A673 (cell line): ENCODE results near the gene PGC. TPM values are rescaled to one million over a fixed set of nuclear protein-coding genes. Genes with fewer than 3 reads are reported as not detected.

ENCODE experiments used
- BruUV-seq: library from RNA; stranded (reverse); fragments of 400-500 nt; replicated peaks from 2 replicates; lab custom pipeline; 2021; lab: Mats Ljungman, UMichigan
- CTCF ChIA-PET: fragments of 300-600 bp; sonication (Branson Sonifier 250); formaldehyde crosslinking; loops from one replicate; lab custom pipeline; 2022; ENCODE audit warnings: antibody characterized with exemption; lab: Charles Lee
- POLR2A ChIA-PET: fragments of 300-600 bp; sonication (Branson Sonifier 250); formaldehyde crosslinking; loops from one replicate; lab custom pipeline; 2022; ENCODE audit warnings: antibody characterized with exemption; ENCODE audit not compliant: low non-redundant PET; lab: Charles Lee
- DNase-seq: peaks from one replicate; pipeline ENCODE4 v3.0.0-alpha.2; 2015; ENCODE audit warnings: low spot score
- H3K27ac ChIP-seq: fragments of 200-600 bp; sonication (generic); 2 replicates; pipeline ENCODE4 v1.5.1; 2016; ENCODE audit warnings: mixed run types, low read depth, mild to moderate bottlenecking, mixed read lengths, antibody characterized with exemption, low read length; ENCODE audit not compliant: poor library complexity, severe bottlenecking
- H3K27me3 ChIP-seq: fragments of 200-600 bp; sonication (generic); replicated peaks from 2 replicates; pipeline ENCODE4 v1.6.1; 2017; ENCODE audit warnings: mixed run types, low read depth, mild to moderate bottlenecking, mixed read lengths, antibody characterized with exemption, low read length; ENCODE audit not compliant: insufficient read depth, poor library complexity
- H3K36me3 ChIP-seq: fragments of 200-600 bp; sonication (generic); 2 replicates; pipeline ENCODE4 v1.6.1; 2016; ENCODE audit warnings: mixed run types, mild to moderate bottlenecking, mixed read lengths, antibody characterized with exemption, low read length; ENCODE audit not compliant: insufficient read depth, poor library complexity, severe bottlenecking
- H3K4me1 ChIP-seq: fragments of 200-600 bp; sonication (generic); 2 replicates; pipeline ENCODE4 v1.6.1; 2017; ENCODE audit warnings: mixed run types, mild to moderate bottlenecking, mixed read lengths, antibody characterized with exemption, low read length; ENCODE audit not compliant: insufficient read depth, poor library complexity, severe bottlenecking
- H3K4me3 ChIP-seq: fragments of 200-600 bp; sonication (generic); 2 replicates; pipeline ENCODE4 v1.5.1; 2016; ENCODE audit warnings: low read depth, mixed run types, mild to moderate bottlenecking, mixed read lengths, low read length; ENCODE audit not compliant: poor library complexity, severe bottlenecking
- H3K9me3 ChIP-seq: fragments of 200-600 bp; sonication (generic); 2 replicates; pipeline ENCODE4 v1.6.1; 2016; ENCODE audit warnings: mixed run types, low read depth, mild to moderate bottlenecking, mixed read lengths, antibody characterized with exemption, low read length; ENCODE audit not compliant: poor library complexity, severe bottlenecking
- EZH2 ChIP-seq: fragments of 200-600 bp; sonication (generic); IDR thresholded peaks from 2 replicates; pipeline ENCODE4 v1.6.1; 2017; ENCODE audit warnings: borderline replicate concordance, low read depth, mild to moderate bottlenecking, mixed read lengths, antibody characterized with exemption, low read length; ENCODE audit not compliant: poor library complexity, severe bottlenecking
- intact Hi-C: fragments of 100-400 bp; cut with micrococcal nuclease; formaldehyde crosslinking; loops from one replicate; pipeline ENCODE4 v1.10.0; 2022; ENCODE audit not compliant: unreplicated experiment
- total RNA-seq: library from RNA; stranded (reverse); gene quantifications from 2 replicates; pipeline ENCODE4 v1.2.3, GENCODE V29; 2021
- TF ChIP-seq, protein P1 (sequence below): fragments of 300-800, 200-600 bp; sonication (generic); conservative IDR thresholded peaks from 2 replicates; pipeline ENCODE4 v1.5.1; 2017; ENCODE audit warnings: low read depth, mild to moderate bottlenecking, antibody characterized with exemption, low read length, moderate library complexity, mixed read lengths

PGC gene
- total RNA-seq, 1 experiment from 2014 or later: not detected

DNA sequence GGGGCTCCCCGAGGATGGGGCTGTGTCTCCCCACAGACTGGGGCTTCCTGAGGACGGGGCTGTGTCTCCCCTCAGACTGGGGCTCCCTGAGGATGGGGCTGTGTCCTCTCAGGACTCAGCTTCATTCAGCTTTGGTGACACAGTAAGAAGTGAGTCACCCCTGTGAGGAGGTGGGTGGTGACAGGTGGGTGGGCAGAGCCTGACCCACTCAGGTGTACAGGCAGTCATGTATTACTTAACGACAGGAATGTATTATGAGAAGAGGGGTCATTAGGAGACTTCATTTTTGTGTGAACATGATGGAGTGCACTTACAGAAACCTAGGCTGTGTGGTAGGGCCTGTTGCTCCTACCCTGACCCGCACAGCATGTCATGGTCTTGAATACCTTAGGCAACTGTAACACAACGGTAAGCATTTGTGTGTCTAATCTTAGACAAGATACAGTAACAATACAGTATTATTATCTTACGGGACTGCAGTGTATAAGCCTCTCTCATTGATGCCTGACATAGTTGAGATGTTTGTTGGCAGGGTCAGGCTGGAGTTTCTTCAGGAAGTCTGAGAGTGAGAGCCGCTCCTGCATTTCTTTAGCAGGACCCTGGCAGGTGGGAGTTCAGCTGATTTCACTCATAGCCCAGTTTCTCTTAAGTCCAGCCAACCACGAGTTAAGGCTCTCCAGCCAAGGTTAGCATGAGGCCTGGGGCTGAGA lies 10.9 kb upstream of the PGC start:
- intact Hi-C loops: no loop called here
- no peaks in the 10 kb centered on the region for H3K4me1 ChIP-seq
- no peaks in the 10 kb centered on the region for H3K27me3 ChIP-seq
- CTCF ChIA-PET: no interaction called here
- no peaks in the 10 kb centered on the region for H3K9me3 ChIP-seq
- no peaks in the 10 kb centered on the region for H3K36me3 ChIP-seq
- DNase-seq: no peak
- H3K27ac ChIP-seq: no peak overlapping the region
- POLR2A ChIA-PET: no interaction called here
- BruUV-seq: no TSS peak
- H3K4me3 ChIP-seq: no peak overlapping the region
- TF ChIP-seq, protein P1, sequence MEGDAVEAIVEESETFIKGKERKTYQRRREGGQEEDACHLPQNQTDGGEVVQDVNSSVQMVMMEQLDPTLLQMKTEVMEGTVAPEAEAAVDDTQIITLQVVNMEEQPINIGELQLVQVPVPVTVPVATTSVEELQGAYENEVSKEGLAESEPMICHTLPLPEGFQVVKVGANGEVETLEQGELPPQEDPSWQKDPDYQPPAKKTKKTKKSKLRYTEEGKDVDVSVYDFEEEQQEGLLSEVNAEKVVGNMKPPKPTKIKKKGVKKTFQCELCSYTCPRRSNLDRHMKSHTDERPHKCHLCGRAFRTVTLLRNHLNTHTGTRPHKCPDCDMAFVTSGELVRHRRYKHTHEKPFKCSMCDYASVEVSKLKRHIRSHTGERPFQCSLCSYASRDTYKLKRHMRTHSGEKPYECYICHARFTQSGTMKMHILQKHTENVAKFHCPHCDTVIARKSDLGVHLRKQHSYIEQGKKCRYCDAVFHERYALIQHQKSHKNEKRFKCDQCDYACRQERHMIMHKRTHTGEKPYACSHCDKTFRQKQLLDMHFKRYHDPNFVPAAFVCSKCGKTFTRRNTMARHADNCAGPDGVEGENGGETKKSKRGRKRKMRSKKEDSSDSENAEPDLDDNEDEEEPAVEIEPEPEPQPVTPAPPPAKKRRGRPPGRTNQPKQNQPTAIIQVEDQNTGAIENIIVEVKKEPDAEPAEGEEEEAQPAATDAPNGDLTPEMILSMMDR: no peak
- no peak for TF ChIP-seq EZH2

DNA sequence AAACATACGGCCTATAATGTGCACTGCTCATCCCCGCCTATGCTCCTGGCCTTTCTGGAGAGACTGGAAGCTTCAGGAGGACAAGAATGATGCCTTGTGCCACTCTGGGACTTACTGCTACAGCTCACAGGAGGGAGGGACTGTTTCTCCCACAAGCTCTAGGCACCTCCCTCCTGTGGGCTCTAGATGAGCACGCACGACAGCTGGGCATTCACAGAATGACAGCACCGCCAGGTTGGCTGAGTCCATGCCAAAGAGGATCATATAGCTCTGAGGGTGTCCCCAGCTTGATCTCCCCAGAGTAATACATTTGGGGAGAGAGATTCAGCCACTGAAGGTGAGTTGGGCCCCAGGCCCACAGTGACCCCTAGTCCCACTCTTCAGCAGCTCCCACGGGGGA lies 10.1 kb upstream of the PGC start:
- TF ChIP-seq EZH2: no peak
- TF ChIP-seq, protein P1: no peak
- H3K4me1 ChIP-seq: no peaks in the 10 kb centered on the region
- intact Hi-C loops: no loop called here
- H3K27me3 ChIP-seq: no peaks in the 10 kb centered on the region
- H3K4me3 ChIP-seq: no peak overlapping the region
- H3K27ac ChIP-seq: no peak overlapping the region
- no peaks in the 10 kb centered on the region for H3K36me3 ChIP-seq
- ChIA-PET POLR2A (no interaction called here), CTCF (no interaction called here)
- no peaks in the 10 kb centered on the region for H3K9me3 ChIP-seq
- DNase-seq: no peak
- BruUV-seq: no TSS peak

DNA sequence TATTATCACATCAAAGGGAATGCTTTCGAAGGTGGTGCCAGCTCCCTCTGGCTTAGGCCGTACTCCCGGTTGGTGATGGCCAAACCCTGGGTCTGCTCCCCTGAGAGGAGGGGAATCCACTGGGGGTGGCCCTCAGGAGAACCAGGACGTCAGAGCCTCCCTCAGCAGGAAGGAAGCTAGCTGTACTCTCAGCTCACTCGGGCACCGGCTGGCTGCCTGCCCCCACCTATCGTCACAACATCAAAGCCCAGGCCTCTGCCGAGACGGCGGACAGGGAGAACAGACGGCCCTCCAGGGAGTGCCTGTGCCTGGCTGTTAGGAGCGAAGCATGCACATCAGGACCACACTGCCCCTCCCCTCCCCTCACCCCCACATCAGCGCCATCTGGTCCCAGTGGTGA lies 9.2 kb upstream of the PGC start:
- CTCF ChIA-PET: no interaction called here
- POLR2A ChIA-PET: no interaction called here
- DNase-seq: no peak
- Histone ChIP-seq H3K27me3 (no peaks in the 10 kb centered on the region), H3K9me3 (no peaks in the 10 kb centered on the region), H3K4me3 (no peak overlapping the region), H3K36me3 (no peaks in the 10 kb centered on the region), H3K27ac (no peak overlapping the region), H3K4me1 (no peaks in the 10 kb centered on the region)
- BruUV-seq: no TSS peak
- TF ChIP-seq, protein P1: no peak
- TF ChIP-seq EZH2: no peak
- intact Hi-C loops: no loop called here
